Measurements from ENCODE around the gene MCM3AP.
A peak's percentile ranks its signal among the peaks of the same experiment; 100 is the strongest.

The MCM3AP gene

GRCh38 chr21:46322351-46323226 is 37.2 kb upstream of the MCM3AP start:
- peaks cover 33% of the 10 kb centered on the region for H3K4me1 Mint-ChIP-seq
- H3K27me3 Mint-ChIP-seq (ENCODE audit: low read depth) = no peaks in the 10 kb centered on the region
- H3K36me3 Mint-ChIP-seq (ENCODE audit: low read depth) = peaks cover 14% of the 10 kb centered on the region
- TF ChIP-seq CTCF (IDR thresholded peaks at IDR 0.05; ENCODE audit: unreplicated experiment in 3 of 3) = no peak
- peak overlapping the region; percentile 93 to 97 (median 97) for H3K4me3 Mint-ChIP-seq
- peak overlapping the region; percentile 61 to 92 (median 88) for H3K27ac Mint-ChIP-seq
- H3K9me3 Mint-ChIP-seq = no peaks in the 10 kb centered on the region

GRCh38 chr21:46320331-46320801 is 35.0 kb upstream of the MCM3AP start:
- Mint-ChIP-seq H3K9me3 (no peaks in the 10 kb centered on the region), H3K27ac (no peak overlapping the region), H3K4me1 (peaks cover 22% of the 10 kb centered on the region)

GRCh38 chr21:46319186-46319585 is 33.8 kb upstream of the MCM3AP start:
- Mint-ChIP-seq H3K4me1 (peaks cover 20% of the 10 kb centered on the region), H3K36me3 (ENCODE audit: low read depth) (peaks cover 4% of the 10 kb centered on the region), H3K27ac (no peak overlapping the region), H3K9me3 (no peaks in the 10 kb centered on the region), H3K4me3 (no peak overlapping the region), H3K27me3 (ENCODE audit: low read depth) (no peaks in the 10 kb centered on the region)
- TF ChIP-seq CTCF (IDR thresholded peaks at IDR 0.05; ENCODE audit: unreplicated experiment in 3 of 3) = no peak

More at GRCh38 chr21:46320331-46320801, 35.0 kb upstream of the MCM3AP start:
- TF ChIP-seq CTCF (IDR thresholded peaks at IDR 0.05; ENCODE audit: unreplicated experiment in 3 of 3) = no peak
- Mint-ChIP-seq H3K27me3 (ENCODE audit: low read depth) (no peaks in the 10 kb centered on the region), H3K4me3 (peak overlapping the region; percentile 44 to 69 (median 46)), H3K36me3 (ENCODE audit: low read depth) (peaks cover 4% of the 10 kb centered on the region)

GRCh38 chr21:46318464-46318845 is 33.0 kb upstream of the MCM3AP start:
- Mint-ChIP-seq H3K4me1 (peaks cover 20% of the 10 kb centered on the region), H3K4me3 (no peak overlapping the region), H3K9me3 (no peaks in the 10 kb centered on the region), H3K36me3 (ENCODE audit: low read depth) (peaks cover 9% of the 10 kb centered on the region), H3K27me3 (ENCODE audit: low read depth) (no peaks in the 10 kb centered on the region), H3K27ac (no peak overlapping the region)
- TF ChIP-seq CTCF (IDR thresholded peaks at IDR 0.05; ENCODE audit: unreplicated experiment in 3 of 3) = no peak

- no peak overlapping the region for H3K27ac Mint-ChIP-seq
- TF ChIP-seq CTCF (IDR thresholded peaks at IDR 0.05; ENCODE audit: unreplicated experiment in 3 of 3) = no peak
- H3K4me1 Mint-ChIP-seq = peaks cover 20% of the 10 kb centered on the region
- no peaks in the 10 kb centered on the region for H3K9me3 Mint-ChIP-seq
- H3K27me3 Mint-ChIP-seq (ENCODE audit: low read depth) = no peaks in the 10 kb centered on the region
- no peak overlapping the region for H3K4me3 Mint-ChIP-seq
- peaks cover 11% of the 10 kb centered on the region for H3K36me3 Mint-ChIP-seq (ENCODE audit: low read depth)
Observed at GRCh38 chr21:46317710-46318463, 32.5 kb upstream of the MCM3AP start.
